ENCODE measurements around the gene APOBEC2.

DNA sequence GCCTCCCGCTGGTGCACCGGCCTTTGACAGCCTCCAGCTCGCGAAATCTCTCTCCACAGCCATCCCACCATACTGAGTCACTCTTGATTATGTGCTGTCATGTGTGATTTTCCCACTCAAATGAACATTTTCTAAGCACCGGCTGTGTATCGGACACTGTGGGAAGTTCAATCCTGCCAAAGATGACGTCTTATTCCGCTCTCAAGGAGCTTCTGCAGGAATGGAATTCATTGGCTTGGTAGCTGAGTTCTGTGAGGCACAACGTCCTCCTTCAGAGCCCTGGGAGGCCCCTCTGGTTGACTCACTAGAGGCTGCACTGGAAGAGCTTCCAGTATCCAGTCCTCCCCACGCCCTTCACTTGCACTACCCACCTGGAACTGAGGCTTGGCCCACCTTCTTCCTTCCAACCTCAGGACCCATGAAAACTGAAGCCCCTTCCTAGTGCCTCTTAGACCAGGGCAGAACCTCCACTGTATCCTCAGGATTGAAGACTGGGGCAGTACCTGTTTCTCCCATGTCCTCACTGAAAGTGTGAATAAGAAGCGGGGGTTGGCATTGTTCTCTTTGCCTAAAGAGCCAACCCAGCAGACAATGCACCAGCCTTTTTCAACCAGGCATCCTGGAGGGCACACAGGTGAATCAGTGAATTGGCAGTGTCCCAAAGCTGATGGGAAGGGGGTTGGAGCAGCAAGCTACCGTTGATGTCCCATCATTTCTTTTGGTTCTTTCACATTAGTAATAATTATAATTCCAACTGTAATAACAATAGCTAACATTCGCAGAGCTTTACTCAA lies 15.7 kb upstream of the APOBEC2 start:
- TF ChIP-seq NR3C1 (CRISPR knock-in tag; IDR thresholded peaks at IDR 0.05) (no peak), RAD21 (CRISPR knock-in tag; conservative IDR thresholded peaks at IDR 0.05 in 1 of 2, IDR thresholded peaks at IDR 0.05 in 1 of 2) (no peak), MEF2D (tag; conservative IDR thresholded peaks at IDR 0.05; ENCODE audit: low read depth) (no peak), CREB1 (IDR thresholded peaks at IDR 0.05) (no peak), CREB1 (CRISPR knock-in tag; IDR thresholded peaks at IDR 0.05) (no peak), KLF10 (CRISPR knock-in tag; IDR thresholded peaks at IDR 0.05) (no peak)
- TF ChIP-seq, protein P1, sequence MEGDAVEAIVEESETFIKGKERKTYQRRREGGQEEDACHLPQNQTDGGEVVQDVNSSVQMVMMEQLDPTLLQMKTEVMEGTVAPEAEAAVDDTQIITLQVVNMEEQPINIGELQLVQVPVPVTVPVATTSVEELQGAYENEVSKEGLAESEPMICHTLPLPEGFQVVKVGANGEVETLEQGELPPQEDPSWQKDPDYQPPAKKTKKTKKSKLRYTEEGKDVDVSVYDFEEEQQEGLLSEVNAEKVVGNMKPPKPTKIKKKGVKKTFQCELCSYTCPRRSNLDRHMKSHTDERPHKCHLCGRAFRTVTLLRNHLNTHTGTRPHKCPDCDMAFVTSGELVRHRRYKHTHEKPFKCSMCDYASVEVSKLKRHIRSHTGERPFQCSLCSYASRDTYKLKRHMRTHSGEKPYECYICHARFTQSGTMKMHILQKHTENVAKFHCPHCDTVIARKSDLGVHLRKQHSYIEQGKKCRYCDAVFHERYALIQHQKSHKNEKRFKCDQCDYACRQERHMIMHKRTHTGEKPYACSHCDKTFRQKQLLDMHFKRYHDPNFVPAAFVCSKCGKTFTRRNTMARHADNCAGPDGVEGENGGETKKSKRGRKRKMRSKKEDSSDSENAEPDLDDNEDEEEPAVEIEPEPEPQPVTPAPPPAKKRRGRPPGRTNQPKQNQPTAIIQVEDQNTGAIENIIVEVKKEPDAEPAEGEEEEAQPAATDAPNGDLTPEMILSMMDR (IDR thresholded peaks at IDR 0.05 in 2 of 3, conservative IDR thresholded peaks at IDR 0.05 in 1 of 3; ENCODE audit: insufficient read depth in 2 of 3, low read depth in 1 of 3, low read length in 3 of 3), result no peak

Measured in K562 (cell line).